D721Med (cell line): Measurements from ENCODE around the gene RNF167.
A peak's percentile ranks its signal among the peaks of the same experiment; 100 is the strongest.
"Not testable (repeated sequence)": the region's sequence is repeated elsewhere in the genome, so short reads cannot be mapped to it uniquely, and the experiment has no call there.

Experiments used
- DNase-seq: peaks from one replicate; pipeline ENCODE4 v3.0.0; 2011; ENCODE audit warnings: low spot score; ENCODE audit not compliant: insufficient read length
- FAIRE-seq: peaks from 2 replicates; lab custom pipeline; 2011; peaks lifted over from hg19 to GRCh38; lab: Jason Lieb, UNC
- TF ChIP-seq, protein P1 (sequence below): IDR thresholded peaks from 2 replicates; pipeline ENCODE4 v1.5.1; 2012; ENCODE audit warnings: mild to moderate bottlenecking, control low read depth; ENCODE audit not compliant: insufficient read depth; ENCODE audit errors: missing control alignments

Gene RNF167

GRCh38 chr17:4899341-4900230 lies 40.5 kb upstream of the RNF167 start, which contains the start of gene C17orf107:
Gene C17orf107, plus strand, starts transcription at chr17:4899536. Its CDS starts 227 bp downstream, at chr17:4899763.
- no peak for DNase-seq
- FAIRE-seq: no peak
- TF ChIP-seq, protein P1, sequence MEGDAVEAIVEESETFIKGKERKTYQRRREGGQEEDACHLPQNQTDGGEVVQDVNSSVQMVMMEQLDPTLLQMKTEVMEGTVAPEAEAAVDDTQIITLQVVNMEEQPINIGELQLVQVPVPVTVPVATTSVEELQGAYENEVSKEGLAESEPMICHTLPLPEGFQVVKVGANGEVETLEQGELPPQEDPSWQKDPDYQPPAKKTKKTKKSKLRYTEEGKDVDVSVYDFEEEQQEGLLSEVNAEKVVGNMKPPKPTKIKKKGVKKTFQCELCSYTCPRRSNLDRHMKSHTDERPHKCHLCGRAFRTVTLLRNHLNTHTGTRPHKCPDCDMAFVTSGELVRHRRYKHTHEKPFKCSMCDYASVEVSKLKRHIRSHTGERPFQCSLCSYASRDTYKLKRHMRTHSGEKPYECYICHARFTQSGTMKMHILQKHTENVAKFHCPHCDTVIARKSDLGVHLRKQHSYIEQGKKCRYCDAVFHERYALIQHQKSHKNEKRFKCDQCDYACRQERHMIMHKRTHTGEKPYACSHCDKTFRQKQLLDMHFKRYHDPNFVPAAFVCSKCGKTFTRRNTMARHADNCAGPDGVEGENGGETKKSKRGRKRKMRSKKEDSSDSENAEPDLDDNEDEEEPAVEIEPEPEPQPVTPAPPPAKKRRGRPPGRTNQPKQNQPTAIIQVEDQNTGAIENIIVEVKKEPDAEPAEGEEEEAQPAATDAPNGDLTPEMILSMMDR: no peak

DNA sequence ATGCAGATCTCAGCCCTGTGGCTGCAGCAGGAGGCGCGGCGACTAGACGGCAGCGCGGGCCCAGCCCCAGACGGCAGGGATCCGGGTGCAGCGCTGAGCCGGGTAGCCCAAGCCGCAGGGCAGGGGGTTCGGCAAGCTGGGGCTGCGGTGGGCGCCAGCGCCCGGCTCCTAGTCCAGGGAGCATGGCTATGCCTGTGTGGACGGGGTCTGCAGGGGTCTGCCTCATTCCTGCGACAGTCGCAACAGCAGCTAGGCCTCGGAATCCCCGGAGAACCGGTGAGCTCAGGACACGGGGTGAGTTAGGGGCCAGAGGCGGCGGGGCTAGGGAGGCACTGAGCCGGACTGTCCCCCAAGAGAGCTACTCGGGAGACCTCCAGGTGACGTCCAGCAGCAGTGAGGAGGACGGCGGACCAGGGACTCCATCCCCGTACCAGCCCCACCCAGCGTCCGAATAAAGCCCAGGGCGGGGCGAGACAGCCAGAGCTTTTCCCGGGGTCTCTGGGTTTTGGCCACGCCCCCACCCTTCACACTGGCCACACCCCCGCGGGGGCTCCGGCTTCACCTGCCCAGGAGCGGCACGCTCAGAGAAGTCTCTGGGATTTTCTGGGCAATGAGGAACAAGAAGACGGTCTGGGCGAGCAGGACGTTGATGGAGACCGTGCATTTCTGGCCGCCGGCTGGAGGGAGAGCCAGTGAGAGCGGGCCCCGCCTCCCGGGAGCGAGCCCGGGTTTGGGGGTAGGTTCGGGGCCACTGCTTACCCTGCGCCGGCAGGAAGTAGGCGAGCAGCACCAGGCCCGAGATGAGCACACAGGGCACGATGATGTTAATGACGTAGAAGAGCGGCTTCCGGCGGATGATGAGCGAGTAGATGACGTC lies 39.6 kb upstream of the RNF167 start:
- TF ChIP-seq, protein P1: no peak
- DNase-seq (no peak), FAIRE-seq (no peak)

DNA sequence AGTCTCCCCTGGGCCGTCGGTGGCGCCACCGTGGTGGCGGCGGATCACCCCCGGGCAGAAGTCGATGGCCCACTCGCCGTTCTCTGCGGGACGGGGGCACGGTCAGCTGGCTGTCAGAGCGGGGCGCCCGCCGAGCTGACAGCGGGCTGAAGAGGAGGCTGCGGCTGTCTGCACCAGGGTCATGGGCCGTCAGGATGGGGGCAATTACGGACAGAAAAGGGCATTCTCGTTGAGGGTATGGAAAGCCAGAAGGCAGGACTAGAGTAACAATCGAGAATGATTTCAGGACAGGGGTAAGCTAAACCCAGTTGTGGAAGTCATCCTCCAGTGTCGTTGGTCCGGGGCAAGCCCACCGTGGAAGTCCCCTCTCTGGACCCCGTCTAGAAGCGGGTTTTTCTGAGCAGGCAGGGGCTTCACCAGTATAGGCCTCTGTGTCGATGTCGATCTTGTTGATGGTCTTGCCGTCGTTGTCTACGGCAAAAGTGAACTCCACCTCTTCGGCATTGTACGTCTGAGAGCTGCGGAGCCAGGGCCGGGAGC lies 38.9 kb upstream of the RNF167 start:
- DNase-seq (no peak), FAIRE-seq (no peak)
- TF ChIP-seq, protein P1: no peak

DNA sequence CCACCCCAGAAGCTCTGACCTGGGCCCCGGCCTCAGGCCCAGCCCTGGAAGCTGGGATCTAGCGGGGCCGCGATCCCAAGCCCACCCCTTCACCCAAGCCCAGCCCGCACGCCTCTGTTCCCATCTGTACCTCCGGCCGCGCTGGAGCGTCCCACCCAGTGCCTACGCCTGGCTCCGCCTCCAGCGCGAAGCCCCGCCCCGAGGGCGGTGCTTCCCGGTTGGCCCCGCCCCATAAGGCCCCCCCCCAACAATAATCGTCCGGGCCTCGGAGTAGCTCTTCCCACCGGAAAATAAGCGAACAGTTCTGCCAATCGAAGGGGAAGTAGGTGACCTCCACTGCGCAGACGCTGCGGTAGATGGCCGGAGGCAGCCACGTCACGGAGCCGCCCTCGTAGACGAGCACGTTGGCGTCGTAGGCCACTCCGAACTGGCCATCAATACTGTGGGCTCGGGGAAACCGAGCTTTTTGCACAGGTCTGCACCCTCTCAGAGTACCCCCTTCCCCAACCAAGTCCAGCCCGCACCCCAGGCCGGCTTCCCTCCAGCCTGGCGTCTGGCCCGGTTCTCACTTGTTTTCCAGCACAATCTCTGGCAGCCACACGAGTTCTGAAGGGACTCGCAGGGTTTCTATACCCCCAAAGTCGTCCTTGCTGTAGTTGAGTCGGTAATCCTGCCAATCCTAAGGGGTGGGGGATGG lies 38.3 kb upstream of the RNF167 start:
- no peak for DNase-seq
- no peak for FAIRE-seq
- TF ChIP-seq, protein P1: no peak

- no peak for FAIRE-seq
- no peak for DNase-seq
- TF ChIP-seq, protein P1: no peak
These were observed 37.5 kb upstream of the RNF167 start for GRCh38 chr17:4902540-4902939.

DNA sequence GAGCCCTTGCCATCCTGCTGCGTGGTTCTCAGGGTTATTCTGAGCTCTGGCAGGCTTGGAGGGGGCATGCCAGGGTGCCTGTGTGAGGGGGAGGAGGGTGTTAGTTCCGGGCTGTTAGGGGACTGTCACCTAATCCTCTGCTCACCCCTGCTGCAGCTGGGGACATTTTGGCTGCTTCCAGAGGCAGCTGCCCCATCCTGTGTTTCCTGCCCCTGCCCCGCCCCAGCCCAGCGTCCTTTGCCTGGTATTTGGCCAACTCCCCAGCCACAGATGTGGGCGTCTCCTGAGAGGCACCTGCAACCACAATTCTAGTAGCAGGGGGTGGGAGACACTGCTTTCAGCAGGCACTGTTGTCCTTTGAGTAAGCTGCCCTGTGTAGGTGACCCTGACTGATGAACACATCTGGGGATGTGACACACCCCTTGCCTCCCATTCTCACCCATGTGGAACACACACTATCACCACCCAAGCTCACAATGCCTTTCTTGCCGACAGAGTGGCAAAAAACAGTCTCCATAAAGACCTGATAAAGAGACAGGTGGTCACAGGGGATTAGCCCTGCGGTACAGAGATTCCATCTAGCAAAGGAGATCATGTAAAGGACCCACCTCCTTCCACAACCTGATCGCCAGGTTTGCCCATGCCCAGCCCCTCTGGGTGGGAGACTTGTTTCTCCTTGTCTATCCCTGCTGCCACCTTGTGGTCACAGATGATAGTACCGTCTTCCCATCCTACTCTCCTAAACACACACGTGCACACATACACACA lies 36.8 kb upstream of the RNF167 start, which contains the start of gene CHRNE:
CHRNE (minus strand) TSS at position 48 of the 768 bp plus-strand sequence; CDS start at position 13, 35 bp downstream.
- FAIRE-seq (peak; percentile 82), DNase-seq (peak; percentile 42)
- TF ChIP-seq, protein P1: peak; percentile 56

DNA sequence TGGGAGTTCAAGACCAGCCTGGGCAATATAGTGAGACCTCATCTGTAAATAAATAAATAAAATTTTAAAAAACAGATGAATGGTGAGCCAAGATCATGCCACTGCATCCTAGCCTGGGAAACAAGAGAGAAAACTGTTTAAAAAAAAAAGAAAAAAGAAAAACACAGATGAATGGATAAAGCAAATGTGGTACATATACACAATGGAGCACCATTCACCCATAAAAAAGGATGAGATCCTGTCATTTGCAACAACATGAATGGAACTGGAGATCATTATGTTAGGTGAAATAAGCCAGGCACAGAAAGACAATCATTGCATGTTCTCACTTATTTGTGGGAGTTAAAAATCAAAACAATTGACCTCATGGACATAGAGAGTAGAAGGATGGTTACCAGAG lies 33.4 kb upstream of the RNF167 start:
- not testable (repeated sequence) for FAIRE-seq, DNase-seq
